Activated CD8-positive, alpha-beta T cell treated with anti-CD3 and anti-CD28 coated beads, Interleukin-2, amount 10 ng/mL, durations not matched to agents 7 days and 5 days (primary cell): ENCODE data around the gene PDE6G. TPM values are rescaled to one million over a fixed set of nuclear protein-coding genes. Genes with fewer than 3 reads are reported as not detected.

Experiments used
- ATAC-seq: fragments of 150-1000 bp; cut with Tn5 transposase; one replicate; pipeline ENCODE4 v1.10.0; 2021; ENCODE audit warnings: moderate library complexity
- CTCF ChIA-PET: fragments of 350-600 bp; sonication (Branson Sonifier 250); formaldehyde crosslinking; loops from one replicate; lab custom pipeline; 2021; ENCODE audit warnings: antibody characterized with exemption; lab: Charles Lee
- POLR2A ChIA-PET: fragments of 350-600 bp; sonication (Branson Sonifier 250); formaldehyde crosslinking; loops from one replicate; lab custom pipeline; 2021; ENCODE audit warnings: antibody characterized with exemption; lab: Charles Lee
- DNase-seq: peaks from one replicate; pipeline ENCODE4 v3.0.0-alpha.2; 2020
- H3K27ac Mint-ChIP-seq: one replicate; pipeline ENCODE4 v1.8.0; 2021; ENCODE audit warnings: mild to moderate bottlenecking, mixed read lengths
- H3K27me3 Mint-ChIP-seq: one replicate; pipeline ENCODE4 v1.8.0; 2021; ENCODE audit warnings: low read depth, mixed read lengths
- H3K36me3 Mint-ChIP-seq: one replicate; pipeline ENCODE4 v1.8.0; 2021; ENCODE audit warnings: low read depth, mixed read lengths
- H3K4me1 Mint-ChIP-seq: one replicate; pipeline ENCODE4 v1.8.0; 2021; ENCODE audit warnings: low read depth, mixed read lengths
- H3K4me3 Mint-ChIP-seq: one replicate; pipeline ENCODE4 v1.8.0; 2021; ENCODE audit warnings: mild to moderate bottlenecking, mixed read lengths
- H3K9me3 Mint-ChIP-seq: one replicate; pipeline ENCODE4 v1.8.0; 2022; ENCODE audit warnings: mixed read lengths; ENCODE audit not compliant: insufficient read depth
- total RNA-seq, 2 experiments: library from RNA; stranded (reverse); gene quantifications; one replicate each; pipeline ENCODE4 v1.2.3, GENCODE V29; 2021

PDE6G gene
- total RNA-seq, 2 experiments from 2014 or later, result 76.5 to 80.3 TPM

DNA sequence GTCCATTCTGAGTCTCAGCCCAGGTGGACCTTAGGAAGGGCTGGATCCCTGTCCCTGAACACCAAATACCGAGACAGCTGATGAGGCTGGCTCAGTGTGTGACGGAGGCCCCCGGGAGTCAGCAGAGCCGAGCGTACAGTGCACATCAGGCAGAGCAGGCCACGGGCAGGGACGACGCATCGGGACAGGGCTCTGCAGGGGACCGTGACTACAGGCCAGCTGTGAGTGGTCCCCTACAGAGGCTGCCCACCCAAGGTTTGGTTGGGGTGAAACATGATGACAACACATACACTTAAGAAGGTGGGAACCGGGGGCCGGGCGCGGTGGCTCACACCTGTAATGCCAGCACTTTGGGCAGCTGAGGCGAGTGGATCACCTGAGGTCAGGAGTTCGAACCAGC is 16.6 kb upstream of the PDE6G start:
- H3K27ac Mint-ChIP-seq, result no peak overlapping the region
- CTCF ChIA-PET, result interaction anchor here (0.9 kb wide), 1 partner anchor 10 kb away, joined by 3 read pairs; no protein-coding TSS in a partner anchor
- peaks cover 45% of the 10 kb centered on the region for H3K36me3 Mint-ChIP-seq
- no peak for ATAC-seq
- H3K4me3 Mint-ChIP-seq, result no peak overlapping the region
- POLR2A ChIA-PET, result no interaction called here
- H3K27me3 Mint-ChIP-seq, result no peaks in the 10 kb centered on the region
- no peaks in the 10 kb centered on the region for H3K9me3 Mint-ChIP-seq
- no peak for DNase-seq
- peaks cover 18% of the 10 kb centered on the region for H3K4me1 Mint-ChIP-seq

DNA sequence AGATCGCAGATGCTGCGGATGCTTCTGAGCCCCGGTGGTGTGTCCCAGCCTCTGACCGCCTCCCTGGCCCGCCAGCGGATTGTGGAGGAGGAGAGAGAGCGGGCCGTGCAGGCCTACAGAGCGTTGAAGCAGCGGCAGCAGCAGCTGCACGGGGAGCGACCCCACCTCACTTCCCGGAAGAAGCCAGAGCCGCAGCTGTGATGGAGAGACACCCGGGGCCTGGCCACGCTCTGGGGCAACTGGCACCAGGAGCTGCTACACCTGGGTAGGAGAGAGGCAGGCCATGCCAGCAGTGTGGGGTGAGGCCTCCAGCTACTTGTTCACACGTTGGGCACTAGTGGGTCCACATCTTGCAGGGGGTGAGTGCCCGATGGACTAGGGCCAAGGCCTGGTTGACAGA is 16.2 kb upstream of the PDE6G start:
- no peak for DNase-seq
- peak overlapping the region; percentile 20 for H3K27ac Mint-ChIP-seq
- POLR2A ChIA-PET, result interaction anchor here (0.6 kb wide), 1 partner anchor 11 kb away, joined by 4 read pairs; the partner anchor contains the start of genes ARL16 and HGS
- H3K4me1 Mint-ChIP-seq, result peaks cover 23% of the 10 kb centered on the region
- no peaks in the 10 kb centered on the region for H3K27me3 Mint-ChIP-seq
- CTCF ChIA-PET, result interaction anchor here (0.9 kb wide), 1 partner anchor 9 kb away, joined by 3 read pairs; no protein-coding TSS in a partner anchor
- H3K4me3 Mint-ChIP-seq, result no peak overlapping the region
- no peaks in the 10 kb centered on the region for H3K9me3 Mint-ChIP-seq
- H3K36me3 Mint-ChIP-seq, result peaks cover 49% of the 10 kb centered on the region
- no peak for ATAC-seq

DNA sequence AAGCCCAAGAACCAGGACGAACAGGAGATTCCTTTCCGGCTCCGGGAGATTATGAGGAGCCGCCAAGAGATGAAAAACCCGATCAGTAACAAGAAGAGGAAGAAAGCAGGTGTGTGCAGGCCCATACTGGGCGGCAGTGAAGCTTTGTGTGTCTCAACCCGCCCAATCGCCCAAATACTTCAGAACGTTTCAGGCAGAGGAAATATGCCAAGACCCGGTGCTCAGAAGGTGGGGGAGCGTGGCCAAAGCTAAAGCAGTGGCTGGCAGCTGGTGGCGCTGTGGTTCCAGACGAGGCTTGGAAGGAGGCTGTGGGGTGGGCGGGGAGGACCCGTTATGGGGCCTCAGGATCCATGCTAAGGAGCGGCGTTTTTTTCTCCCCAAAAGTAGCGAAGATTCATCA is 11.4 kb upstream of the PDE6G start:
- Mint-ChIP-seq H3K4me3 (peak overlapping the region; percentile 97), H3K27me3 (no peaks in the 10 kb centered on the region), H3K27ac (peak overlapping the region; percentile 76), H3K4me1 (peaks cover 52% of the 10 kb centered on the region), H3K9me3 (no peaks in the 10 kb centered on the region), H3K36me3 (peaks cover 63% of the 10 kb centered on the region)
- CTCF ChIA-PET, result interaction anchor here (1.1 kb wide), 1 partner anchor 35 kb away, joined by 4 read pairs; the partner anchor contains the start of gene MRPL12
- DNase-seq (no peak), ATAC-seq (no peak)
- POLR2A ChIA-PET, result no interaction called here

DNA sequence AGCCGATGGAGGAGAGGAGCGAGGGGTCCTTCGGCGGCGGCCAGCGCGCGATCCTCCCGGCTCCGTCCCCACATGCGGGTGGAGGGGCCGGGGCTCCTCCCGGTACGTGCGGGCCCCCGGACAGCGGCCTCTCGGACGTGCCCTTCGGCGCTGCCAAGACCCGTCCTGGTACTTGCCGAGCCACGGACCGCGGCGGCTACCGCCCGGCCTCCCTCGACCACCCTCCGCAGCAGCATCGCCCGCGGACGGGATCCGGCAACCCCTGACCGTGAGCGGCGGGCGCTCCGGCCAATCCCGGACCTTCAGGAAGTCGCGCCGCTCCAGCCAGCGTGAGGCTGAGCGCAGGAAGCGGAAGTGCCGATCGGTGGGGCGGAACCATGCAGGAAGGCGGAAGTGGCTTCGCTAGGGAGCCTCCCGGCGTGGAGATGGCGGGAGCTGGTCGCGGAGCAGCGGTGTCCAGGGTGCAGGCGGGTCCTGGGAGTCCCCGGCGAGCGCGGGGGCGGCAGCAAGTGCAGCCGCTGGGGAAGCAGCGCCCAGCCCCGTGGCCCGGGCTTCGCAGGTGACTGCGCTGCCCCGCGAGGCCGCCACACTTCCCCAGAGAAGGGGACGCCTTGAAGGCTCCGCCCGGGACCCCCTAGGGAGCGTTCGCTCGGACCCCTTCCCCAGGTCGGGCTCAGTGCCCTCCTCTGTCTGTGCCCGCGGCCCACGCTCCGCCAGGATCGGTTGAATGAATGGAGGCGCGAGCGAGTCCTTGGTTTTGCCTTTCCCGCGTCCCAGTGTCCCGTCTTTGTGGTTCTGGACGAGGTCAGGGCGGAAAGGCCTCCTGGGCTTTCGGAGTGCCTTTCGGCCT is 10.2 kb upstream of the PDE6G start, which contains the start of the genes CCDC137 and OXLD1:
CCDC137 (plus strand) TSS at position 396 of the 850 bp plus-strand sequence; CDS start at position 426, 30 bp downstream.
OXLD1 (minus strand) TSS at position 264 of the 850 bp plus-strand sequence; CDS start at position 236, 28 bp downstream.
- Mint-ChIP-seq H3K9me3 (no peaks in the 10 kb centered on the region), H3K36me3 (peaks cover 51% of the 10 kb centered on the region), H3K27ac (peak within 1 kb of the TSS; percentile 99), H3K4me1 (peaks cover 62% of the 10 kb centered on the region), H3K4me3 (peak within 1 kb of the TSS; percentile 97), H3K27me3 (no peaks in the 10 kb centered on the region)
- CTCF ChIA-PET, result interaction anchor here (1.5 kb wide), 1 partner anchor 36 kb away, joined by 5 read pairs; the partner anchor contains the start of gene MRPL12
- peak; percentile 96 for DNase-seq
- peak; percentile 89 for ATAC-seq
- POLR2A ChIA-PET, result interaction anchor here (0.6 to 5.3 kb wide), 10 partner anchors 9 to 51 kb away, joined by 3 to 31 read pairs (median 4); partner anchors contain the start of genes ARL16, HGS, MRPL12 and NPLOC4

DNA sequence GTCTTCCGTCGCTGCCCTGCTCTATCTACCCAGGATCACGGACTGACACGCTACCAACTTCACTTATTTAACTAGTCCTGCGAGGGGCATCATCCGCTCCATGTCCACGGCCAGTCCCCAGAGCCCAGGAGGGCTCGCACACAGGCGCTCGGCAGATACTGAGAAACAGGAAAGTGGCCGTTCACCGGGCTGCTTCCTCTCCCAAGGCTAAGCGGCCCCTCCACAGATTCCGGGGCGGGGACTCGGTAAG is 9.7 kb upstream of the PDE6G start:
- ATAC-seq (peak; percentile 21), DNase-seq (peak; percentile 50)
- Mint-ChIP-seq H3K9me3 (no peaks in the 10 kb centered on the region), H3K27ac (peak overlapping the region; percentile 99), H3K27me3 (no peaks in the 10 kb centered on the region), H3K4me3 (peak overlapping the region; percentile 97), H3K4me1 (peaks cover 64% of the 10 kb centered on the region), H3K36me3 (peaks cover 46% of the 10 kb centered on the region)
- ChIA-PET POLR2A (interaction anchor here (0.6 to 5.3 kb wide), 11 partner anchors 9 to 251 kb away, joined by 3 to 31 read pairs (median 4); partner anchors contain the start of genes ARHGDIA, ARL16, HGS and MRPL12), CTCF (interaction anchor here (1.3 to 1.5 kb wide), 2 partner anchors 13 to 36 kb away, joined by 3 to 5 read pairs; partner anchors contain the start of gene MRPL12)

DNA sequence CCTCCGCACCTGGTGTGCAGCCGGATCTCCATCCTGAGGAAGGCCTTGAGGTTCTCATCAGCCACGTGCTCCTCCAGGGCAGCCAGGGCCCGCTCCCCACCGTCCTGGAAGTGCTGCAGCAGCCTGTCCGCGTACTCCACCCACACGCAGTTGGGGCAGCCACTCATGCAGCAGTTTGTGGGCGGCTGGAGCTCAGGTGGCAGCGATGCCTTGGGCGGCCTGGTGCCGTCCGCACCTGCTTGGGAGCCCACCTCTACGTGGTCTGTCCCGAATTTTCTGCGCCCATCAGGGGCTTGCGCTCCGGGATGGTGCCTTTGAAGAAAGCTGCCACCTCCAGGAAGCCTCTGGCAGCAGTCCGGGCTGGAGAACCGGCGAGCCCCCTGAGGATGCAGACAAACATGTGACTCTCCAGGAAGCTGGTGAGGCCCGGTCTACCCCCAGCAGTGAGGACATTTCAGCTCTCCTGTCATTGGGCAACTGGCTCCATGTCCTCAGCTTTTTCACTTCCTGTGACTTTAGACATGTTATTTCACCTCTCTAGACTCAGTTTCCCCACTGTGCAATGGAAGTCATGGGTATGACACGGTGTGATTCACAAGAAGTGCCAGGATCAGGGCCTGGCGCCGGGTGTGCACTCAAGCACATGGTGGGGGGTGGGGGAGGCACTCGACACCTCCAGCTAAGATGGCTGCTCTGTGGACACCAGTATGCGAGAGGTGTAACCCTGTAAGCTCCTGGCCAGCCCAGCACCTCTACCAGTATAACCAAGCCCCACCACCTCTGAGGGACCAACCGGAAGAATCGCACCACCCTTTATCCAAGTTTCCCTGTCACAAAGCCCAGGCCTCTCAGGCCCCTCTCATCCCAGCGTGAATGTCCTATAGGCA is 9.1 kb upstream of the PDE6G start:
- Mint-ChIP-seq H3K36me3 (peaks cover 46% of the 10 kb centered on the region), H3K4me1 (peaks cover 68% of the 10 kb centered on the region), H3K4me3 (peak overlapping the region; percentile 97), H3K27ac (peak overlapping the region; percentile 99), H3K27me3 (no peaks in the 10 kb centered on the region), H3K9me3 (no peaks in the 10 kb centered on the region)
- ATAC-seq (peak; percentile 20), DNase-seq (peak; percentile 70)
- CTCF ChIA-PET, result interaction anchor here (0.9 to 1.5 kb wide), 4 partner anchors 10 to 64 kb away, joined by 3 to 5 read pairs (median 3); partner anchors contain the start of gene MRPL12
- POLR2A ChIA-PET, result interaction anchor here (0.6 to 5.3 kb wide), 12 partner anchors 8 to 252 kb away, joined by 3 to 31 read pairs (median 4); partner anchors contain the start of genes ARHGDIA, ARL16, HGS and MRPL12

DNA sequence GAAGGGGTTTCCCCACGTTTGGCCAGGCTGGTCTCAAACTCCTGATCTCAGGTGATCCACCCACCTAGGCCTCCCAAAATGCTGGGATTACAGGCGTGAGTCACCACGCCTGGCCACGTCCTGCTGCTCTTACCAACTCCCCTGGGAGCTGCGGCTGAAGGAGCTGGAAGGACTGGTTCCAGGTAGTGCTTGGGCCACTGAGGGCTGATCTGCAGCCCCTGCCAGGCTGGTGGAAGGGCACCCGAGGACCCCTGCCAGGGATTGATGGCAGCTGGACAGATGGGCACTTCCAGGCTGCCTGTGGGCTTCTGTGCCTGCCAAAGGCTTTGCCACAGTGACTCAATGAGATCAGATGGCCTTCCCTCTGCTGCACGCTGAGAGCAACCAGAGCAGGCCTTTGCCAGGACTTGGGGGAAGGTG is 7.7 kb upstream of the PDE6G start:
- peaks cover 63% of the 10 kb centered on the region for H3K4me1 Mint-ChIP-seq

DNA sequence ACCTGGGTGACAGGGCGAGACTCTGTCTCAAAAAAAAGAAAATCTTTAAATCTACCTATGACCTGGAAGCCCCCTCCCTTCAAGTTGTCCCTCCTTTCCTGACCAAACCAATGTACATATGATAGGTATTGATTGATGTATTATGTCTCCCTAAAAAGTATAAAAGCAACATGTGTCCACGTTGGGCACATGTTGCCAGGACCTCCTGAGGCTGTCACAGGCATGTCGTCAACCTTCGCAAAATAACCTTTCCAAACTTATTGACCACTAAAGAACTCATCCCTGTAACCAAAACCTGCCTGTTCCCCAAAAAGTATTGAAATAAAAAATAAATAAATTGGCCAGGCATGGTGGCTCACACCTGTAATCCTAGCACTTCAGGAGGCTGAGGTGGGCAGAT is 5.7 kb upstream of the PDE6G start:
- ChIA-PET CTCF (interaction anchor here (0.8 to 2.1 kb wide), 3 partner anchors 41 to 376 kb away, joined by 3 to 6 read pairs (median 3); partner anchors contain the start of genes DCXR and MRPL12), POLR2A (interaction anchor here (0.7 to 5.3 kb wide), 5 partner anchors 9 to 266 kb away, joined by 3 to 31 read pairs (median 4); partner anchors contain the start of genes MAFG and MRPL12)
- Mint-ChIP-seq H3K4me1 (peaks cover 55% of the 10 kb centered on the region), H3K9me3 (no peaks in the 10 kb centered on the region), H3K27ac (peak overlapping the region; percentile 99), H3K4me3 (no peak overlapping the region), H3K36me3 (peaks cover 24% of the 10 kb centered on the region), H3K27me3 (no peaks in the 10 kb centered on the region)
- DNase-seq (no peak), ATAC-seq (no peak)

More for the DNA sequence above, 7.7 kb upstream of the PDE6G start:
- Mint-ChIP-seq H3K36me3 (peaks cover 34% of the 10 kb centered on the region), H3K9me3 (no peaks in the 10 kb centered on the region), H3K4me3 (peak overlapping the region; percentile 22), H3K27ac (peak overlapping the region; percentile 99), H3K27me3 (no peaks in the 10 kb centered on the region)
- ChIA-PET CTCF (interaction anchor here (0.7 to 2.1 kb wide), 3 partner anchors 11 to 1658 kb away, joined by 3 to 7 read pairs (median 6); no protein-coding TSS in a partner anchor), POLR2A (interaction anchor here (1.5 to 5.3 kb wide), 3 partner anchors 11 to 71 kb away, joined by 3 to 31 read pairs (median 12); partner anchors contain the start of gene MRPL12)
- DNase-seq, result no peak
- no peak for ATAC-seq

DNA sequence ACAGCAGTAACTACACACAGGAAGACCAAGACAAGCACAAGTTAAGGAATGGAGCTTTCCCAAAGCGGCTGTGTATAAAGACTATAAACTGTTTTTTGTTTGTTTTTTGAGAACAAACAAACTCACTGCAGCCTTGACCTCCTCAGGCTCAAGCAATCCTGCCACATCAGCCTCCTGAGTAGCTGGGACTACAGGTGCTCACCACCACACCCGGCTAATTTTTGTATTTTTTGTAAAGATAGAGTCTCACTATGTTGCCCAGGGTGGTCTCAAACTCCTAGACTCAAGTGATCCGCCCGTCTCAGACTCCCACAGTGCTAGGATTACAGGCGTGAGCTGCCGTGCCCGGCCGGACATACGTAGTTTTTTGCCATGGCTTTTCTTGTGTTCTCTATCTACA is 4.1 kb upstream of the PDE6G start:
- no peak for DNase-seq
- peaks cover 62% of the 10 kb centered on the region for H3K4me1 Mint-ChIP-seq
- H3K36me3 Mint-ChIP-seq, result peaks cover 16% of the 10 kb centered on the region
- no peaks in the 10 kb centered on the region for H3K27me3 Mint-ChIP-seq
- H3K9me3 Mint-ChIP-seq, result no peaks in the 10 kb centered on the region
- ATAC-seq, result no peak
- CTCF ChIA-PET, result interaction anchor here (1.1 kb wide), 1 partner anchor 58 kb away, joined by 3 read pairs; no protein-coding TSS in a partner anchor
- no peak overlapping the region for H3K4me3 Mint-ChIP-seq
- POLR2A ChIA-PET, result interaction anchor here (0.8 to 0.9 kb wide), 2 partner anchors 24 to 43 kb away, joined by 3 read pairs; partner anchors contain the start of genes MRPL12, NPLOC4 and TSPAN10
- no peak overlapping the region for H3K27ac Mint-ChIP-seq

DNA sequence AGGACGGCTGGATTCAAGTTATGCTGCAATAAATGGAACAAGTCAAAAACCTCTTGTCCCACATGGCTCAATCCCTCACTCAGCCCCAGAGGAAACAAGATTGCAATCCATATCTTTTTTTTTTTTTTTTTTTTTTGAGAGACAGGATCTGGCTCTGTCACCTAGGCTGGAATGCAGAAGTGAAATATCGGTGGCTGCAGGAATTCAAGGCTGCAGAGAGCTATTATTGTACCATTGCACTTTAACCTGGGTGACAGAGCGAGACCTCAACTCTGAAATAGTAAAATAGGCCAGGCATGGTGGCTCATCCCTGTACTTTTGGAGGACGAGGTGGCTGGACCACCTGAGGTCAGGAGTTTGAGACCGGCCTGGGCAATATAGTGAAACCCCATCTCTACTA is 2.7 kb upstream of the PDE6G start:
- H3K27ac Mint-ChIP-seq, result no peak overlapping the region
- H3K36me3 Mint-ChIP-seq, result peaks cover 2% of the 10 kb centered on the region
- no peak overlapping the region for H3K4me3 Mint-ChIP-seq
- no peaks in the 10 kb centered on the region for H3K27me3 Mint-ChIP-seq
- ATAC-seq, result no peak
- POLR2A ChIA-PET, result no interaction called here
- CTCF ChIA-PET, result interaction anchor here (0.7 kb wide), 1 partner anchor 58 kb away, joined by 3 read pairs; no protein-coding TSS in a partner anchor
- no peak for DNase-seq
- peaks cover 58% of the 10 kb centered on the region for H3K4me1 Mint-ChIP-seq
- no peaks in the 10 kb centered on the region for H3K9me3 Mint-ChIP-seq
